GM19240 (cell line): ENCODE results near the gene ZBTB8A.
"Not testable (repeated sequence)": the region's sequence is repeated elsewhere in the genome, so short reads cannot be mapped to it uniquely, and the experiment has no call there.

ENCODE experiments used
- DNase-seq: peaks from one replicate; pipeline ENCODE4 v3.0.0; 2011; ENCODE audit warnings: low spot score; ENCODE audit not compliant: insufficient read length

ZBTB8A gene

DNA sequence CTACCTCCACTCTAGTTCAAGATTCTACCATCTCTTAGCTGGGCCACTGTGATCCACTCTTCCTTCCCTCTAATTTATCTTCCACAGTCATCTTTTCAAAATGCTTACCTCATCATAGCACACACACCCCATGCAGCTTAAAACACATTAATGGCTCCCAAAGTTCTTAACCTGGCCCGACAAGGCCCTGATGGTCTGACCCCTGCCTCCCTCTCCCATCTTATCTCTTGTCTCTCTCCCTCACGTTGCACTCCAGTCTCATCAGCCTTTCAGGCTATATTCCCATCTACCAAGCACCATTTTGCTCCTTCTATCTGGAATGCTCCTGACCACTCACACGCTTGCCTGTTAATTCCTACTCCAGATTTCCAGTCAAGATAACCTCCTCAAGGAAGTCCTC is 2.5 kb upstream of the ZBTB8A start:
- DNase-seq = no peak

DNA sequence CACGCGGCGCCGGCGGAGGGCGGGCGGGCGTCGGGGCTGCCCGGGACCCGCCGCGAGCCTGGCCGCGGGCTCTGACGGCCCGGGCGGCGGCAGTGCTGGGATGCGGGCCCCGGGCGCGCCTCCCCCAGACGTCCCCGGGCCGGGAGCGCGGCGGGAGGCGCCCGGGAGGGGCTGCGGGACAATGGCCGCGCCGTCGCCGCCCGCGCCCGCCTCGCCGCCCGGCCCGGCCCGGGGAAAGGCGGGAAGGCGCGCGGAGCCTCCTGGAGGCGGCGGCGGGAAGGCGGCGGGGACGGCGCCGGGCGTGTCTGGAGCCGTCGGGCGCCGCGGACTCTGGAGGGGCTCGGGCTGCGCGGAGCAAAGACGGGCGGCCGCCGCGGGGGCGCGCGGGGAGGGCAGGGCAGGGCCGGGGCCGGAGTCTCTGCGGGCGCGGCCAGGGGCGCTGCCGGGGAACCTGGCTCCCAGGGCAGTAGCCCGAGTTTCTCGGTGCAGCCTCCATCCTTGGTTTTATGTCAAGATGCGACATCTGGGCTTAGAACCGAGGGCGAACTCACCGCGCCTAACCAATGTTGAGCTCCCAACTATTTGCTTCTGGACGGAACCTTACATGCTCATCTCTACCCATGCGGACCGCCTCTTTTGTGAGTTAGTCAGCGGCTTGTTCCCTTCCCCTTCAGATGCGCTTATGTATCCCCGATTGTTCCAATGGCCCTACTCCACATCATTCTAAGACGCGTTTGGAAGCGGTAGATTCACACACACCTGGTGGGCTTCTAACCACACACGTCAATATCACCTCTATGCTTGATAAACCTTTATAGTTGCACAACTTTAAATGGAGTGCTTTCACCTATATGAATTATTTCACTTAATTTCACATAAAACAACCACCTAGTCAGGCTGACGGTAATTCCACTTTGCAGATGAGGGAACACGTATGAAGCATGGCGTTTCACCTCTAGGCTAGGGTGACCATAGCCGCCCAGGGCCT is 651 bp downstream of the ZBTB8A start:
- DNase-seq = peak; percentile 35

DNA sequence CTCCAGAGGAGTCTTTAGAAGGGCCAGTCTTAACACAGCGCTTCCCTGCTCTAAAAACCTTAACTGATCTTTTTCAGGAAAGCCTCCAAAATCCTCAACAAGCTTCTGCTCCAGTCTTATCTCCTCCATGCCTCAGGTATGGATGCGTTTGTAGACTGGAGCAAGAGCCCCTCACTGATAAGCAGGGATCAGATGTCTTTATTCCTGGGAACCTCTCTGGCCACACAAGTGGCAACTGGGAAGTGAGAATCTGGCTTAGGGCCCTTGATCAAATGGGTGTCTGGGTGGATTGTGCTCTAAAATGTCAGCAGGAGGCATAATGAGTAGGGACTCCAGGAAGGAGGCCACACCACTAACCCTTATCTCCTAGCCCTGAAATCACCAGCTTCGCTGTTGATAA is 1.4 kb downstream of the ZBTB8A start:
- DNase-seq = no peak

DNA sequence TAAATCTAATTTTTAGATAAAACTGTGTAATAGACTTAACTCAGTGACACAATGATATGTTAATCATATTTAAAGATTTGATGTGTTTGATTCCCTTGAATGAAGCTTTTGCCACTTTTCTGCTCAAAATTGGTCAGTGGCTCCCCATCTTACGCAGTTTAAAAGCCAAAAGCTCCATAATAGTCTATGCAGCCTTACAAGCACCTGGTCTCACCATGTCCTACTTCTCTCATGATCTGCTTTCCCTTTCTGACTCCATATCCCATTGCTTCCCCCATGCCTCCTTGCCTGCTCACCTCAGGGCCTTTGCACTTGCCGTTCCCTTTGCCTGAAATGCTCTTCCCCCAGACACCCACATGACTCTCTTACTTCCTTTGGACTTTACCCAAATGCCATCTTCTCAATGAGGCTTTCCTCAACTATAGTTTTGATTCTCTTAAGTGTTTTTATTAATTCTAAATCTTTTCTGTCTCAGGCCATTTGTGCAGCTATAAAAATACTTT is 1.9 kb downstream of the ZBTB8A start:
- DNase-seq = no peak

DNA sequence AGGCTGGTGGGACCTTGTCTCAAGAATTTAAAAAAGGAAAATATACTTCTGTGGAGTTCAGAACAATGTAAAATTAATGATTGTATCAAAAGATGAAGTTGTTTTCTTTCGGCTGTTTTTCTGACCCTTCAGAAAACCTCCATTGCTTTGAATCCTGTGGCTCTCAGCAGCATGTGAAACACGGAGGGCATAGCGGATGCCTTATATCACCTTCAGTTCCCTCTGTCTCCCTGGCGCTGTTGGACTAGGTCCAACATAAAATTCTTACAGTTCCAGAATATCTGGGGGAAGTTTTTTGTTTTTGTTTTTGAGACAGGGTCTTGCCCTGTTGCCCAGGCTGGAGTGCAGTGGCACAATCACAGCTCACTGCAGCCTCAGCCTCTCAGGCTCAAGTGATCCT is 7.4 kb downstream of the ZBTB8A start:
- no peak for DNase-seq

DNA sequence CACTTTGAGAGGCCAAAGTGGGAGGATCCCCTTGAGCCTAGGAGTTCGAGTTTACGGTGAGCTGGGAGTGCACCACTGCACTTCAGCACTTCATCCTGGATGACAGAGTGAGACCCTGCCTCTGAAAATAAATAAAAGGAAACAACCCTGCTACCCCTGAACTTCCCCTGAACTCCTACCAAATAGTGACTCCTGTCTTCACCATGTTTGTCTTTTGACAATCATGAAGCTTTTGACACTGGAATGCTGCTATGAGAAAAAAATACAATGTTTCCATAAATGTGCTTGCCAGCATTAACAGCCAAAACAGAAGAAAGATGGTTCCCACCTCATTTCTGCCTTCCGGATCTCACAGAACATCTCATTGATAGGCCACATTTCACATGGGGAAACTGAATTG is 10.4 kb downstream of the ZBTB8A start:
- DNase-seq = no peak

DNA sequence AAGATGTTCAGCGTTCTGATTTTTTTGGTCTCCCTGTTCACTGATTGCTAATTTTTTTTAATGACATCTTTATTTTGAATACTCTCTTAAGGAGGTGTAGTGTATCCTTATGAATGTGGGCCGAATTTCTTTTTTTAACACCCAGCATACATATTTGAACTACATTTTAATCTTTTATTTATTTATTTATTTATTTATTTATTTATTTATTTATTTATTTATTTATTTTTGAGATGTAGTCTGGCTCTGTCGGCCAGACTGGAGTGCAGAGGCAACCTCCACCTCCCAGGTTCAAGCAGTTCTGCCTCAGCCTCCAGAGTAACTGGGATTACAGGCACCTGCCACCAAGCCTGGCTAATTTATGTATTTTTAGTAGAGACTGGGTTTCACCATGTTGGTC is 15.1 kb downstream of the ZBTB8A start:
- DNase-seq = no peak

DNA sequence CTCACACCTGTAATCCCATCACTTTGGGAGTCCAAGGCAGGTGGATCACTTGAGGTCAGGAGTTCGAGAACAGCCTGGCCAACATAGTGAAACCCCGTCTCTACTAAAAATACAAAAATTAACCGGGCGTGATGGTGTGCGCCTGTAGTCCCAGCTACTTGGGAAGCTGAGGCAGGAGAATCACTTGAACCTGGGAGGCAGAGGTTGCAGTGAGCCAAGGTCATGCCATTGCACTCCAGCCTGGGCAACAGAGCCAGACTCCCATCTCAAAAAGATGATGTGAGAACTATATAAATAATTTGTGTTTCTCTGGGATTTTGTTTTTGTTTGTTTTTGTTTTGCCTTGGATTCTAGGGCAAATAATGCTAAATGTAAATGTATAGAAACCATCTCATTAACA is 17.8 kb downstream of the ZBTB8A start:
- DNase-seq = not testable (repeated sequence)

DNA sequence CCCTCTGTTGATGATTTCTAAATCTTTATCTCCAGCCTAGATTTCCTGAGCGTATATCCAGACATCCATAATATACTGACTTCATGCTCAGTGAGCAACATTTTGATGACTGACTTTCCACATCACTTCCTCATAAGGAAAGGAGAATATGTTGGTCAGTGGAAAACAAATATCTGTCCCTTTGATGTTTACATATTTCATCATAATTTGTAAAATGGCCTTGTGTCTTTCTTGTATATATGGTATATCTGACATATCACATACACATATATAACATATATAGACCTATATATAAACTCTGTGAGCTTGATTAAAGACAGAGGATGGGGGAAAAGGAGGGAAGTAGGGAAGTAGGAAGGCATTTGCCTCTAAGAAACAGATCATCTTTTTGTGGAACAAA is 18.6 kb downstream of the ZBTB8A start:
- no peak for DNase-seq

DNA sequence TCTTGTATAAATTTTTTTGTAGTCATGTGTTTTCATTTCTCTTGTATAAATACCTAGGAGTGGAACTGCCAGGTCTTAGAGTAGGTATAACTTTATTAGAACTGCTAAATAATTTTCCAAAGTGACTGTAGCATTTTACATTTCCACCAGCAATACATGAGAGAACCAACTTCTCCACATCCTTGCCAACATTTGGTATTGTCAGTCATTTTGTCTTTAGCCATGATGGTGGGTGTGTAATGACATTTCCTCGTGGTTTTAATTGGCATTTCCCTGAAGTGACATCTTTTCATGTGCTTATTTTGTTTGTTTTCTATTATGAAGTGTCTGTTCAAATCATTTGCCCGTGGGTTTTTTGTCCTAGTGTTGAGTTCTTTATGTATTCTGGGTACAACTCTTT is 29.7 kb downstream of the ZBTB8A start:
- no peak for DNase-seq

DNA sequence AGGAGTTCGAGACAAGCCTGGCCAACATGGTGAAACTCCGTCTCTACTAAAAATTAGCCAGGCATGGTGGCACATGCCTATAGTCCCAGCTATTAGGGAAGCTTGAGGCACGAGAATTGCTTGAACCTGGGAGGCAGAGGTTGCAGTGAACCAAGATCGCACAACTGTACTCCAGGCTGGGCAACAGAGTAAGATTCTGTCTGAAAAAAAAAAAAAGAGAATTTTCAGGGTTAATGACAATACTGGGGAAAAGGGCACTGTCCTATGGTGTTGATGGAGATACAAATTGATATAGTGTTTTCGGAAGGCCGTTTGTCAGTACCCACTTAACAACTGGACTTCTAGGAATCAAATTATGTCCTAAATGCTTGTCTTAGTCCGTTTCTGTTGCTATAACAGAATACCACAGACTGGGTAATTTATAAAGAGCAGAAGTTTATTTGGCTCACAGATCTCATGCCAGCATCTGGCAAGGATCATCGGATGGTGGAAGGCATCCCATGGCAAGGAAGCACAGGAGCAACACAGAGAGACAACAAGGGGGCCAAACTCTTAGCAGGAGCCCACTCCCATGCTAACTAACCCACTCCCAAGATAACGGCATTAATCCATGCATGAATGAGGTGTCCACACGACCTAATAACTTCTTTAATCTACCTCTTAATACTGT is 41.3 kb downstream of the ZBTB8A start:
- DNase-seq = no peak

DNA sequence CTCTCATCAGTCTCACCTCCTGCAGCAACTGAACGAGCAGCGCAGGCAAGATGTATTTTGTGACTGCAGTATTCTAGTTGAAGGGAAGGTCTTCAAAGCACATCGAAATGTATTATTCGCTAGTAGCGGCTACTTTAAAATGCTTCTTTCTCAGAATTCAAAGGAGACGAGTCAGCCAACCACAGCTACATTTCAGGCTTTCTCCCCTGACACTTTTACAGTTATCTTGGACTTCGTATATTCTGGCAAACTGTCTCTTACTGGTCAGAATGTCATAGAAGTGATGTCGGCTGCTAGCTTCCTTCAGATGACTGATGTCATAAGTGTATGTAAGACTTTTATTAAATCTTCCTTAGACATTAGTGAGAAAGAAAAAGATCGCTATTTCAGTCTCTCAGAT is 53.7 kb downstream of the ZBTB8A start:
- DNase-seq = no peak

DNA sequence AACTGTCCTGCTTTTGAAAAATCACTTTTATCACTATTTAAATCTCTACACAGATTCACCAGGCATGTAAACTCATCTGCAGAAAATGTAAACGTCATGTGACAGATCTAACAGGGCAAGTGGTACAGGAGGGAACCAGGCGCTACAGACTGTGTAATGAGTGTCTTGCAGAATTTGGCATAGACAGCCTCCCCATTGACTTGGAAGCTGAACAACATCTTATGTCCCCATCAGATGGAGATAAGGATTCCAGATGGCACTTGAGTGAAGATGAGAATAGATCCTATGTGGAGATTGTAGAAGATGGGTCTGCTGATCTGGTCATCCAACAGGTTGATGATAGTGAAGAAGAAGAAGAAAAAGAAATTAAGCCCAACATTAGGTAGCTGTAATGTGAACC is 60.8 kb downstream of the ZBTB8A start:
- DNase-seq = no peak

DNA sequence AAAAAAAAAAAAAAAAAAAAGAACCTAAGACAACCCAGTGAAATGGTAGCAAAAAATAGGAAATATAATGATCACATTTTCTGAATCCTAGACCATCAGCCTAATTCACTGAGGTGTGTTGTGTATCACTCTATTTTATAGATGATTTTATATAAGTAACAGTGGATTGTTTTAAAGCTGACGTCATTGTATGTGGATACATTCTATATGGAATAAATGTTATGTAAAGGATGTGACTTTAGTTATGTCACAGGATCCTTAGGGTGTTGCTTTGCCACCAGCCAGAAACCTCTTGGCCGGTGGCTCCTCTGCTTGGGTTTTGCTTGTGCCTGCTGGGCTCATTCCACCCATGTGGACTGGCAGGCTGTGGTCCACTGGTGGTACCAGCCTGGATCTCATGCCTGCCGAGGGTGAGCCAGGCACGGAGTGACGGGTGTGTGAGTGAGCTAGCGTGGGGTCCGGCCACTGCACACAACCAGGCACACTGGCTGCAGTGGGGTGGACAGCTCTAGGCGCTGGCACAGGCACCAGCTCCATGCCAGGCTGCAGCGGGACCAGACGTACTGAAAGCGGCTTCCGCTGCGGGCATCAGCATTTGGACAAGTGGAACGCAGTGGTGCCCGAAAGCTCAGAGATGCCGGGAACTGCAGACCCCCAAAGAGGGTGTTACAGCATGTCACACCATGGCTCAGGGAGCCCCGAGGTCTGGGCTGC is 66.6 kb downstream of the ZBTB8A start:
- DNase-seq = no peak

DNA sequence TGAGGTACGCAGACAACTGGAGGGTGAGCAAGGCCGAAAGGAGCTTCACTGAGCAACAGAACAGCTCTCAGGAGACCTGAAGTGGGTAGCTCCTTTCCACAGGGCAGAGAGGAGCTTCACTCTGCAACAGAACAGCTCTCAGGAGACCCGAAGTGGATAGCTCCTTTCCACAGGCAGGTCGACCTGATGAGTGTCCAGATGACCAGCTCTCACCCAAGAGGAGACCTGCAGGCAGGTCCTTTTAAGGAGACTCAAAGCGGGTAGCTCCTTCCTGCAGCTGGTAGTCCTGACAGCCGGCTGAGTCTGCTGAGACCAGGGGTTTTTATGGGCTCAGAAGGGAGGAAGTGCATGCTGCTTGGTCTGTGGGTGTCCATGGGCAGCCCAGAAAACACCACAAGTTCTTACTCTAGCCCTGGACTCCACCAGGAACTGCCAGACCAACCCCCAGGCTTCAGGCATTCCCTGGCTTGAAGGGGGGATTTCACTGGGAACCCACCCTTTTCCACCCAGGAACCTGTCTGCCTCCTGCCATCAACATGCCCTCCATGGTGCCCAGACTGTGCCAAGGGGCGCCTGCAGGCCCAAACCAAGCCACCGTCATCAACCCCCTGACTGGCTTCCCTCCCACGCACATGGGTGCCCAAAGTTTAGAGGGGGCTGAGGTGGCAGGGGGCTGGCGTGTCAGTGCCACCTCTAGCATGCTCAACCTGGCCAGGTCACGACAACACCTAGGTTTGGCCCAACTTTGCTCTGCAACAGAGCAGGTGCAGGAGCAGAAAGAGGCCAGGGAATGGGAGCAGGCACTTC is 67.5 kb downstream of the ZBTB8A start:
- DNase-seq = no peak

DNA sequence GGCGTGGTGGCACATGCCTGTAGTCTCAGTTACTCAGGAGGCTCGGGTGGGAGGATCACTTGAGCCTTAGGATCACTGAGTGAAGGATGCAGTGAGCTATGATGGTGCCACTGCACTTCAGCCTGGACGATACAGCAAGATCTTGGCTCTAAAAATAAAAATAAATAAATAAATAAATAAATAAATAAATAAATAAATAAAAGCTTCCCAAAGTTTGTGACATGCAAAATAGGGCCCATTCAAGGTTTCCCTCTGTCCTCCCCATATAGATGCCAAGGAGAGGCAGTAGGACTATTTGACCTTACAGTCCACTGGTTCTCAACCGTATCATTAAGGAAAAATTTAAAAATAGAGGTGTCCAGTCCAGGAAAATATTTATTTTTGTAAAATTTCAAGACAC is 70.0 kb downstream of the ZBTB8A start:
- no peak for DNase-seq

DNA sequence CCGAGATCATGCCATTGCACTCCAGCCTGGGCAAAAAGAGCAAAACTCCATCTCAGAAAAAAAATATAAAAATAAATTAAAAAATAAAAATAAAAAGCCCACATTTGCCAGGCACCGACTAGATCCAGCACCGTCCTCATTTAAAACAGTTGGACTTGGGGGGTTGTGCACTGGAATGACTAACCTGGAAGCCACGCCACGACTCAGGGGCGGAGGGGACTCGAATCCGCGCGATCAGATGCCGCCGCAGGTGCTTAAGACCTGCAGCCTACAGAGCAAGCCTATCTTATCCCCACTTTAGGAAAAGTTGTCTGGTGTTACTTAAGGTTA is 72.6 kb downstream of the ZBTB8A start:
- no peak for DNase-seq

DNA sequence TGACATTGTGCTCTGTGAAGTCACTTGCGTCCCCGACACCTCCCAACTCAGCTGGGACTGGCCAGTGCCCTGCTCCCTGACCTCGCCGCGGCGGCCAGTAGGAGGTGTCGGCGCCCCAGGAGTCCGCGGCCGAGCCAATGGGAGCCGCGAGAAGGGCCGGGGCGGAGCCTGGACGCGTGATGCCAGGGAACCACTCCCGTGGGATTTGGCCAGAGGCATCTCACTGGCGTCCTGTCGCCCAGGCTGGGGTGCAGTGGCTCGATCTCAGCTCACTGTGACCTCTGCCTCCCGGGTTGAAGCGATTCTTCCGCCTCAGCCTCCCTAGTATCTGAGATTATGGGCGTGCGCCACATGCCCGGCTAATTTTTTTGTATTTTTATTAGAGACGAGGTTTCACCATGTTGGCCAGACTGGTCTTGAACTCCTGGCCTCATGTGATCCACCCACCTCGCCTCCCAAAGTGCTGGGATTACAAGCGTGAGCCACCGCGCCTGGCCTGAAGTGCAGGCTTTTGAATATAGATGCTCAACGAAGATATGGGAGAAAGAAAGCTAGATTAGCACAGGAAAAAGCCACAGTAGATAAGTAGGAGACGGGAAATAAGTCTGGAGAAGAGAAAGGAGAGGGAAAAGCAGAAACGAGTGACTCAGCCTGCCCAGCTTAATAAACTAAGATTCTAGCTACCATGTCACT is 73.1 kb downstream of the ZBTB8A start:
- DNase-seq = peak; percentile 51

DNA sequence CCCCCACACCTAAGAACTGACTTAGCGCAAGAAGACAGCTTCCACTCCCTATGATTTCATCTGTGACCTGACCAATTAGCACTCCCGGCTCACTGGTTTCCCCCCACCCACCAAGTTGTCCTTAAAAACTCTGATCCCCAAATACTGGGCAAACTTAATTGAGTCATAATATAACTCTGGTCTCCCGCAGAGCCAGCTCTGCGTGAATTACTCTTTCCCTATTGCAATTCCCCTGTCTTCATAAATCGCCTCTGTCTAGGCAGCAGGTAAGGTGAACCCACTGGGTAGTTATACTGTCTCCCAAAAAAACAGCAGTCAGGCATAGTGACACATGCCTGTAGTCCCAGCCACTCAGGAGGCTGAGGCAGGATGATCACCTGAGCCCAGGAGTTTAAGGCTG is 74.2 kb downstream of the ZBTB8A start:
- DNase-seq = no peak

DNA sequence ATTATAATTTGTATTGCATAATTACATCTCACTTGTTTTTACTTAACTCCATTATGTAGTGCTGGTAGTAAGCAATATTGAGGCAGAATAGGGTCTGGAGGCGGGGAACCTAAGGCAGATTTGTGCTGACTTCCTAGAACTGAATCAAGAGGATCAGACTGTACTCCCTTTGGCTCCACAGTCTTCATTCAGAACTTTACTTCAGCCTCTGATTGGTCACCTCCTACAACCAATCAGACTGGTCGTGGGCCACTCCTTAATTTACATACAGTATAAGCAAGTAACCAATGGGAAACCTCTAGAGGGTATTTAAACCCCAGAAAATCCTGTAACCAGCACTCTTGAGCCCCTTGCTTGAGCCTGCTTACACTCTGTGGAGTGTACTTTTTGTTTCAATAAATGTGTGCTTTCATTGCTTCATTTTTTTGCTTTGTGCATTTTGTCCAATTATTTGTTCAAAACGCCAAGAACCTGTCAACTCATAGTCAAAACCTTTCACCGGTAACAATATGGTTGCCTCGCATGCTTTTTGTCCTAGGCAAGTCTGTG is 79.5 kb downstream of the ZBTB8A start:
- DNase-seq = no peak
